Epithelial cell of umbilical artery (primary cell): ENCODE measurements around the gene PTPRM. TPM values are rescaled to one million over a fixed set of nuclear protein-coding genes. Genes with fewer than 3 reads are reported as not detected.

Experiments
- total RNA-seq: library from RNA; depleted of rRNA; stranded (reverse); fragments of >200 nt; gene quantifications from 2 replicates; pipeline ENCODE4 v1.2.3, GENCODE V29; 2014

PTPRM gene
- total RNA-seq: 34.4 and 37.2 TPM in 2 replicates

DNA sequence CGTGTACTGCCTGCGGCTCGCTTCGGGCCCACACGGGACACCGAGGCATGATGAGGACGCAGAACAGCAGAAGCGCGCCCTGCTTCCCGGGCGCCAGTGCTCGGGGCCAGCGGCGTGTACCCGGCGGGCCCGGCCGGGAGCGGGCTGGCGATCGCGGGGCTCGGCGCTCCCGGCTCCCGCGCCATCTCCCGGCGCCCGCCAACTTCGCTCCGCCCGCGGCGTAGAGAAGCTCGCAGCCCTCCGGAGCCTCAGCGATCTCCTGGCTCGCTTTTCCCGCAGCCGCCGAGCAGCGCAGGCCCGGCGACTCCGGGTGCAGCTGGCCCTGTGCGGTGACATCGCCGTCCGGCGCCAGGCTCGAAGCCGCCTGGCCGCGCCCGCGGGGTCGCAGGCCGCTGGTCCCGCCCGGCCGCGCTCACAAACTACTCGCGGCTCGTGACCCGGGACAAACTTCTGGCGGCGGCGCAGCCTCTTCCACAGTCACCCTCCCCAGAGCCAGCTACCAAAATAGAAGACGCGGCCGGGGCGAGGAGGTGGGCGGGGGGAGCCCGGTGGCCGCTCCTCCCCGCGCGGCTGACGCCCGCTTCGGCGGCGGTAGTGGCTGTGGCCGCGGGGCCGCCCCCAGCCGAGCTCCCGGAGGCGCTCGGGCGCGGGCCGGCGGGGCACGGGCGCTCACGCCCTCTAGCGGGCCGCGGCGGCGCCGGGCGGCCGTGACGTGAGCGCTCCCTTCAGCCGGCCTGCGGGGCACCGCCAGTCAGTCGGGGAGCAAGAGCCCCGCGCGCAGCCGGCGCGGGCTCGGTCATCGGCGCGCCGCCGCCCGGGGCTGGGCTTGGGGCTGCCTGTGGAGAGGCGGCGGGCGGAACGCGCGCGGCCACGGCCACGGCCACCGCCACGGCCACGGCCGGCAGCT is at the start of gene PTPRM:
Gene PTPRM, plus strand, starts transcription at position 750 of the 907 bp plus-strand sequence. CDS start 503 bp downstream, outside the sequence.

